CD4-positive, alpha-beta T cell treated with Interleukin-6 at 100 ng/mL for 8 hours (primary cell): Measurements from ENCODE around the gene PPP2R3B.
"Not testable (repeated sequence)": the region's sequence is repeated elsewhere in the genome, so short reads cannot be mapped to it uniquely, and the experiment has no call there.

Experiments
- DNase-seq: peaks from one replicate; pipeline ENCODE4 v3.0.0-alpha.2; 2020; ENCODE audit warnings: mixed read lengths, low spot score

PPP2R3B gene

DNA sequence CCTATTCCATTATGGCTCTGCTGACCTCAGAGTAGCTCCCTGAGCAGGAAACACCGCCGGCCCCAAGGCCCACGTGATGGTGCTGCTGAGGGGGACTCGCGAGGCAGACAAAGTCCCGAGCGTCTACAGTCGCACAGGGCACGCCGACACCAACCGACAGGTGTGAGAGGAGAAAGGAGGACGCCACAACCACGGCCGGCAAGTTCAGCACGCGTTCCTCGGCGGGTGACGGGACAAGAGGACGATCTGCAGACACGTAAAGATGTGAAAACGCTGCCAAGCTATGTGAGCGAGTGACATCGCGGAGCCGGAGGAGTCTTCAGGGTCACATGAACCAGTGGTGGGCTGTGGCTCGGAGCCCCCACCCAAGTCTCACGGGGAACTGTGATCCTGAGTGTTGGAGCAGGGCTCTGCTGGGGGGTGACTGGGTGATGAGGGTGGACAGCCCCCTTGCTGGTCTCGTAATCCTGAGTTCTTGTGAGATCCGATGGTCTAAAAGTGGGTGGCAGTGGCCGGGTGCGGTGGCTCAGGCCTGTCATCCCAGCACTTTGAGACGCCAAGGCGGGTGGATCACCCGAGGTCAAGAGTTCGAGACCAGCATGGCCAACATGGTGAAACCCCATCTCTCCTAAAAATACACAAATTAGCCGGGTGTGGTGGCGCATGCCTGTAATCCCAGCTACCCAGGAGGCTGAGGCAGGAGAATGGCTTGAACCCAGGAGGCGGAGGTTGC is 34.0 kb downstream of the PPP2R3B start:
- DNase-seq = no peak

DNA sequence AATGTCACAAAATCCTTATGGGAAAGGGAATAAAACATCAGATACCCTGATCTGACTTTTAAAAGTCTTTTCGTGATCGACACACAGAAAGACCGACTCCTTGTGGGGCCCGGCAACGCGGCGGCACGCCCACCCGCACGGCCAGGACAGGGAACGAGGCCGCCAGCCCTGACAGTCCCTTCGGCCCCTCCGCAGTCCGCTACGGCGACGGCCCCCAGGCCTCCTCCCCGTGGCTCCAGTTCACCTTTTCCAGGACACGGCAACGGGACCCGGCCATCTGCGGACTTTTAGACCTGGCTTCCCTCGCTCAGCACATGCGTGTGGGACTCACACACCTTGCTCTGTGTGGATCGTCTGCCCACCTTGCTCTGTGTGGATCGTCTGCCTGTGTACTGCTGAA is 34.5 kb downstream of the PPP2R3B start:
- no peak for DNase-seq

DNA sequence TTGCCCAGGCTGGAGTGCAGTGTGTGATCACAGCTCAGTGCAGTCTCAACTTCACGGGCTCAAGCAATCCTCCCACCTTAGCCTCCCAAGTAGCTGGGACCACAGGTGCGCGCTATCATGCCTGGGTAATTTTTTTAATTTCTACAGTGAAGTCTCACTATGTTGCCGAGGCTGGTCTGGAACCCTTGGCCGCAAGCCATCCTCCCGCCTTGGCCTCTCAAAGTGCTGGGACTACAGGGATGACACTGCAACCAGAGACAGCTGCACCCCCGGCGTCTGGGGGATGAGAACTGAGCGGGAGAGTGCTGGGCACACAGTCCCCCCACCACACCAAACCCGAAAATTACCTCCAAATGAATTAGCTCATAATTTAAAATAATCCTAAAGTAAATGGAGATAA is 35.0 kb downstream of the PPP2R3B start:
- no peak for DNase-seq

DNA sequence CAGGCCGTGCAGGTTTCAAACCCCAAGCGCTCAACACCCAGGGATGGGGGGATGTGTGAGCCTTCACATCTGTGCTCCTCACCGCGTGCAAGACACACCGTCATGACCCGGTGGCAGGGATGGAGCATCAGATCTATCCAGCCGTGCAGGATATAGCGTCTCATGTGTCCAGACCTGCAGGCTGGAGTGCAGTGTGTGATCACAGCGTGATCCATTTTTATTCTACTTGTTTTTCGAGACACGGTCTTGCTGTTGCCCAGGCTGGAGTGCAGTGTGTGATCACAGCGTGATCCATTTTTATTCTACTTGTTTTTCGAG is 35.4 kb downstream of the PPP2R3B start:
- DNase-seq = not testable (repeated sequence)

DNA sequence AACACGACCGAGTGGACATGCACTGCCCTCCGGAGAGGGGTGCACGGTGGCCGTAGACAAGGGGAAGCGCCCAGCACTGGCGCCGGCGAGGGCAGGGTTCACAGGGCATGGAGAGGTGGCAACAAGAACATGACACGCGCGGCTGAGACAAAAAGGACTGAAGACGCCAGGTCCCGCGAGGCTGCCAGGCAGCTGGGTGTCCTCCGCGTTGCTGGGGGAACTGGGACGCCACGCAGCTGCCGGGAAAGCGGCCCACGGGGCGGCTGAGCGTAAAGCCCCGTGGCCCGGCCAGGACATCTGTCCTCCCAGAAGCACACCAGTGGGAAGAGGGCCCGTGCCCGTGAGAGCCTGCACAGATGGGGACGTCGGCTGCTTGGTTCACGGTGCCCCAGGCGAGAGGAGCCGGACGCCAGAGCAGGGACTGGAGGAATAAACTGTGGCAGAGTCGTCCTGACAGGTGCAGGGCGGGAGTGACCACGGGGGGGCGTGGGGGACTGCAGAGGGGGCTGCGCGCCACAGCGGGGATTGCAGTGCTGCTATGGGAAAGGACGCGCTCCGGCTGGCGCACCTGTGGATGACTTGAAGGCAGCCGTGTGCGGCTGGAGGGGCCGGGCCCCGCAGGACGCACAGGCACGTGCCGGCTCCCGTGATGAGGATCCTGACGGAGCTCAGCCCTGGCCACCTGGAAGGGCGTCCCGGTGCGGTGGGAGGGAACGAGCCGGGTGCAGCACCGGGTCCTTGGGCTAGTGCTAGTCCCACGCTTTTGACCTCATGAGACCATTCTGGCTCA is 36.0 kb downstream of the PPP2R3B start:
- DNase-seq = no peak

DNA sequence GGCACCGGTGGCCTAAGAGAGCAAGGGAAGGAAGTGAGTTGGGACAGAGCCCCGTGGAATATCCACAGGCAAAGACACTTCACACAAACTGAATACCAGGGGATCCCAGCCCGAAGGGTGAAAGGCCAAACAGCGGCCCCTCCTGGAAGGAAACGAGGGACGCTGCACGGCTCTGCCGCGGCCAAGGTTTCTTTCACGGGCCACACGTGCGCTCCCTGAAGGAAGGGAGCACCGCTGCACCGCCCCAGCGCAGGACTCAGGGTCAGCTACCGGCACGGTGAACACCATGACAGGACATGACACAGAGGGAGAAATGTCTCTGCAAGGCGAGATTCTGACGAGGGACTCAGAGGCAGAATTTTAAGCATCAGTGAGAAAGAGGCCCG is 36.6 kb downstream of the PPP2R3B start:
- no peak for DNase-seq

DNA sequence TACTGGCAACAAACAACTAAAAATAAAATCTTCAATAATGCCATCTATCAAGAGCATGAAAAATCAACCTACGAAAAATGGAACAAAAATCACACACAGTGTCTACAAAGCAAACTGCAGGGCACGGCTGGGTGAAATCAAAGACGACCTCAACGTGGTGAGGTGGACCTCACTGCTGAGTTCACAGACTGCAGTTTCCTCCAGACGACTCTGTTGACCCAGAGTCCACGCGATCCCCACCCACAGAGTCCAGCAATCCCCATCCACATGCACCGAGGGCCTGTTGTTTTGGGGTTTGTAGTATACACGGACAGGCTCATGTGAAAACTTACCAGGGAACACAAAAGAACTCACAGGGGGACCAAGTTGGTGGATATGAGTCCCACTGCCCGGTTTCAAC is 37.0 kb downstream of the PPP2R3B start:
- no peak for DNase-seq

DNA sequence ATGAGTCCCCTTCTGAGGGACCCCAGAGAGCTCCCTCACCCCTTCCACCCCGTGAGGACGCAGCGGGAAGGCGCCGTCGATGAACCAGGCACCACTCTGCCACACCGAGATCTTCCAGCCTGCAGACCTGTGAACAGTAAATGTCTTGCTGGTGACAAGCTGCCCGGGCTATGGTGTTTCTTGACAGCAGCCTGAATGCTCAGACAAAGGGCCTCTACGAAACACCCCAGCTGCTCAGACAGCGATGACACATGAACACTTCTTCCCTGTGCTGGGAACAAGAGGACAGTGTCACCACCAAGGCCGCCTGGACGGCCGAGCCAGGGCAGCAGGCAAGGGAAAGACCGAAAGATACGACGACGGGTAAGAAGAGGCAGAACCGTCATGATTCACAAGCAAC is 37.5 kb downstream of the PPP2R3B start:
- no peak for DNase-seq

DNA sequence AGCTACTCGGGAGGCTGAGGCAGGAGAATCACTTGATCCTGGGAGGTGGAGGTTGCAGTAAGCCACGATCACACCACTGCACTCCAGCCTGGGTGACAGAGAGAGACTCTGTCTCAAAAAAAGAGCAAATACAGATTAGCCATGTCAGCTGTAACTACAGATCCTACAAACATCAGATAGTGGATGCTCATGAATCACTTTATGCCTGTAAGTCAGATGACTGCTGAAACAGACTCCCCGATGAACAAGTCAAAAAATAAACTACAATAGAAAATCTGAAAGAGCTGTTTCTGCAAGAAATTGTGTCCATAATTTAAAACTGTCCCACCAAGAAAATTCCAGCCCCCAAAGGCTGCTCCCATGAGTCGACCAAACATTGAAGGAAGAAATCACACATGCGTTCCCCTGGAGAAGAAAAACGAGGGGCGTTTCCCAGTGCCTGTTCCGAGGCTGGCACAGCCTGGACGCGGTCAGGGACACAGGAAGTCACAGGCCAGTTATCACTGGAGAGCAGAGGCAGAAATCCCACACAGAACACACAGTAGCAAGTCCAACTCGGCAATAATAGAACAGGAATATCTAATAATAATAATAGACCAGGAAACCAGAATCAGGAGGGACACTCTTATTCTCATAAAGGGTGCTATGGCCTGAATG is 38.1 kb downstream of the PPP2R3B start:
- no peak for DNase-seq

DNA sequence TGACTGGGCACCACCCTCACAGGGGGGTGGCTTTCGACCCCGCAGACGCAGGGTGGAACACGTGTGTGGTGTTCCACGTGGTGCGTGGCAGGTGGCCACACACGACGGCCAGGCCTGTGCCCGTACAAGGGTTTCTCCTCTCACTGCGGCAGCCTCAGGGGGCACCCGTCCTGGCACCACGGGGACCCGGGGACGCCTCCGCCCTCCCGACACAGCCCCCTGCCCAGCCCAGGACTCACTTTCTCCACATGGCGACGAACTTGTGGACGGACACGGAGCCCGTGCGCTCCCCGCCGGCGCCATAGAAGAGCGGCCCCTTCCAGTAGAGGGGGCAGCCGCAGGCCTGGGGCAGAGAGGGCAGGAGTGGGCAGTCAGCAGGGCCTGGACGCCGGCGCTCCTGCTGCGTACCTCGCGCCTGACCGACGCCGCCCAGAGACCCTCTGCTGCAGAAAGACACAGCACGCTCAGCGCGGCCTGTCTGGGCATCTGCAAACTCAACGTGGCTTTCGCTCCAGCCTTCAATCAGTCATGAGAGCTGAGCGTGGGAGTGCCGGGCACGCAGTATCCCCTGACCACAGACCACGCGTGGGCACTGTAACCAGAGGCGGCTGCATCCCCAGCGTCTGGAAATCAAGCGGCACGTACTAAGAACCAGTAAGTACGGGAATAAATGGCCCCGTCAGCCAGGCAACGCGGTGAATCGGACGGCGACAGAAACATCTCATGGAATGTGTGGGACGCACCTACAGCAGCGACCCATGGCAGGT is 39.2 kb downstream of the PPP2R3B start:
- no peak for DNase-seq

DNA sequence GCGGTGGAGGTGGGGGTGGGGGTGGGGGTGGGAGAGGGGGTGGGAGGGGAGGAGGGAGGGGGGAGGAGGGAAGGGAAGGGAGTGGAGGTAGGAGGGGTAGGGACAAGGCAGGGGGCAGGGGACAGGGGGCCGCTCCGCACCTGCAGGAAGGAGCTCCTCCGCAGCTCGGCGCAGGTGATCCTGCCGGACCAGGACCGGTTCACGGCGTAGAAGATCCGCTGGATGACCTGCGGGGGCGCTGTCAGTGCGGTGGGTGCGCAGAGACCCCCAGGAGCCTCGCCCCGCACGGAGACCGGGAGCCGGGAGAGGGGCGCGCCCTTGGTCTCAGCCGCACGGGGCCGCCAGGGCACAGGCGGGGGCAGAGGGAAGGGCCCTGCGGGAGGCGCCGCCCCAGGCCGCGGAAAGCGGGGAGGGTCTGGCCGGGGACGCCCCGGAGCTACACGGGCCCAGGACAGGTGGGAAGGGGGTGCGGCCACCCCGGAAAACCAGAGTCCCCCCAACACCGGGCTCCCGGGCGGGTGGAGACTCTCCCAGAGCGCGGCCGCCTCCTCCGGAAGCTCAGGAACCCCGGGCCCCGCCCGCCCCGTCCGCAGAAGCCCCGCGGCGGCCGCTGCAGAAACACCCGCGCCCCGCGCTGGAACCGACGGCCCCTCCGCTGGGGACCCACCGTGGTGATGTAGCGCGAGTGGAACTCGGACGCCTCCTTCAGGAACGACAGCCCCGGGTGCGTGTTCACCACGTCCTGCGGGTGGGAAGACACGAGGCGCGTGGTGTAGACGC is 40.5 kb downstream of the PPP2R3B start:
- no peak for DNase-seq

DNA sequence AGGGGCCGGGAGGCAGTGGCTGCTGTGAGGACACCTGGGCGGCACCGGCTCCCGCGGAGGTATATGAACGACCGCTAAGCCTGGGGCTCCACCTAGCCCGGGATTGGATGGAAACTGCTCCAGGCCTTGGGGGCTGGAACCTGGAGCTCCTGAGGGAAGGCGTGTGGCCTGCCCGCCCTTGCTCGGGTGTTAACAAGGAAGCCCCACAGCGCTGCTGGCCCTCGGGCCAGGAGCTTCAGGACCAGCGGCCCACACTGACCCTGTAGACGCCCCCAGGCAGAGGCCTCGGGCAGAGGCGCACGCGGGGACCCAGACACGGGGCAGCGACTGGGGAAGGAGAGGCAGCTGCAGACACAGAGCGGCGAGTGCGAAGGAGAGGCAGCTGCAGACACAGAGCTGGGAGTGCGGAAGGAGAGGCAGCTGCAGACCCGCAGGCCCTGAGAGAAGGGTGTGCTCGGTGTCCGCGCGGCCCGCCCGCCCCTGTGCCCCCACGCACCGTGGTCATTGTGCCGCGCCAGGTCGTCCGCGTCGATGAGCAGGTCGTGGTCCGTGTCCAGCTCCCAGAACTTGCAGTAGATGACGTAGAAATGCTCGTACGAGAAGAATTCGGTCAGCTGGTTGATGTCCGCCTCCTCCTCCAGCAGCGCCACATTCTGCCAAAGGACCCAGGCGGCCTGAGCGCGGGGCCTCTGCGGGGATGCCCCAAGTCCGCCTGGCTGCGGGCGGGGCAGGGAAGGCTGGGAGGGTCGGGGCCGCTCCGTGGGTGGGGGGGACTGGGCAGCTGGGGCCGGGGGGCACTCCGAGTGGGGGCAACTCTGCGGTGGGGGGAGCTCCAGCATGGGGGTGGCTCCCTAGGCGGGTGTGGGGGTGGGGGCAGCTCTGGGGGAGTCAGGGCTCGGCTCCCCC is 41.4 kb downstream of the PPP2R3B start:
- DNase-seq = no peak

DNA sequence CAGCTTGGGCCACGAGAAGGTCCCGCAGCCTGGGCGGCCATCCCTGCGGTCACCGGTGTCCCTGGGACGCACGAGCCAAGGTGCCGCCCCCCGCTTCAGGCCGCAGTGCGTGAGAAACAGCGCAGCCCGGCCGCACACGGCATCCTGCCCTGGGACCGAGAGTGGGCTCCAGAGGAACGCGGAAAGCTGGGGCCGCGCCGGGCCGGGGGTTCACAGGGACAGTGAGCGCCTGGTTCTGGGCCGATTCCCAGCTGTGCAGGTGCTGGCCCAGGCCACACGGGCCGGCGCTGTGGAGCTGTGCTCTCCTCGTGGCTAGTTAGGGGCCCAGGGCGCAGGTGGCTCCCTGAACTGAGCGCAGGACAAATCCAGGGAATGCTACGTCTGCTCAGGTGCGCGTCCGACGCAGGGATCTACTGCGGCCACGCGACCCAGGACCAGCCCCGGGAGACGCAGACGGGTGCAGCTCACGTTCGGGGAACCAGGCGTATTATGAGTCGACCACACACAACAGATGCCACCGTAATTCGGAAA is 42.3 kb downstream of the PPP2R3B start:
- no peak for DNase-seq

DNA sequence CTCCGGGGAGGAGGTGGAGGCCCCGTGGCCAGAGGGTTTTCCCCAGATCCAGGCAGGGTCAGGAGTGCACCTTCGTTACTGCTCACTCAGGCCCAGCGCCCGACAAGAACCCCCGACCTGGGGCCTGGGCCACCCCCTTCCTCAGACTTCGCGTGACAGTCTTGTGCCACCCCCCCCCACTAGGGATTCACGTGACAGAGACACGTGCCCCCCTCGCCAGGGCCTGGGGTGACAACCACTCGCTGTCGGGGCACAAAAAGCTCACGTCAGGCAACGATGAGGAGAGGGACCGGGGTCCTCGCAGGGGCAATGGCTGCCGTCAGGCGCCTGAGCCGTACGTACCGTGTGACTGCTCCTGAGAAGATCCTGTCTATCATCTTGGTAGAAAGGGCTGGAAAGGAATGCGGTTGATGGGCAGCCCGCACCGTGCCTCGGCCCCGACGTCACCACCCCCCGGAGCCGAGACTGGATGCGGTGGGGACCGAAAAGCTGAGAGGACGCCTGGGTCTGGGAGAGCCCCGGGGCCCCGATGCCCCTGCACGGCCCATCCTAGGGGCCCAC is 45.1 kb downstream of the PPP2R3B start:
- no peak for DNase-seq

DNA sequence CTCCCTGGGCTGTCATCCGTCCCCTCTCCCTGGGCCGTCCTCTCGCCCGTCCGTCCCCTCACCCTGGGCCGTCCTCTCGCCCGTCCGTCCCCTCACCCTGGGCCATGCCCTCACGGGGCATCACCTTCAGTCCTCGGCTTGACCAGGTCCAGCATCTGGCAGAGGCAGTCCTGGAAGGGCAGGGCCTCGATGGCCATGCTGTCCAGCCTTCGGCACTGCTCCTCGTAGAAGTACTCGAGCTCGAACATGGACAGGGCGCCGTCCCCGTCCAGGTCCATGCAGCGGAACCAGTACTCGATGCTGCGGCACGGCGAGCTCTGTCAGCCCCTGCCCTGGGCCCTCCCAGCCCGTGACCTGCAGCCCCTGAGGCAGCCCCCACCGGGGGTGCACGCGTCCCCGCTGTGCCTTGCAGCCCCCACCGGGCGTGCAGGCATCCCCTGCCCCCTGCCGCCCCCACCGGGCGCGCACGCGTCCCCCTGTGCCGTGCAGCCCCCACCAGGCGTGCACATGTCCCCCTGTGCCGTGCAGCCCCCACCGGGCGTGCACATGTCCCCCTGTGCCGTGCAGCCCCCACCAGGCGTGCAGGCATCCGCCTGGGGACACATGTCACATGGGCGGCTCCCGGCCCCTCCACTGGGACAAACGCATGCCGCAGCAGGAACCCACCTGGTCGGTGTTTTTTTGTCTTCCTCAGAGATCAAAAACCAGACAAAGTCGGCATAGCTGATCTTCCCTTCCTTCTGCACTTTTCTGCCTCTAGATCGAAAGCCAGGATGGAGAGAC is 45.9 kb downstream of the PPP2R3B start:
- no peak for DNase-seq

DNA sequence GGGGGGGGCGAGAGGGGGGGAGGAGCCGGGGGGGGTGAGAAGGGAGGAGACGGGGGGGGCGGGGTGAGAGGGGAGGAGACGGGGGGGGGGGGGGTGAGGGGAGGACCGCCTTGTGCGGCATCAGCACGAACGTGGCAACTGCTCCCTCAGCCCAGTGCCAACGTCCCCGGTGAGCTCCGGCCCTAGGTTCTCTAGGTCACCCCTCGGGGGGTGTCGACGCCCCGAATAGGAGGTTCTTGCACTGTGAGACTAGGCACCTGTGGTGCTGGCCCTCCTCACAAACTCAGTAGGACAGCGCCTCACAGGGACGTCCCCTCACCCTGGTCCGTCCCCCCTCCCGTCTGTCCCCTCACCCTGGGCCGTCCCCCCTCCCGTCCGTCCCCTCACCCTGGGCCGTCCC is 46.6 kb downstream of the PPP2R3B start:
- no peak for DNase-seq

DNA sequence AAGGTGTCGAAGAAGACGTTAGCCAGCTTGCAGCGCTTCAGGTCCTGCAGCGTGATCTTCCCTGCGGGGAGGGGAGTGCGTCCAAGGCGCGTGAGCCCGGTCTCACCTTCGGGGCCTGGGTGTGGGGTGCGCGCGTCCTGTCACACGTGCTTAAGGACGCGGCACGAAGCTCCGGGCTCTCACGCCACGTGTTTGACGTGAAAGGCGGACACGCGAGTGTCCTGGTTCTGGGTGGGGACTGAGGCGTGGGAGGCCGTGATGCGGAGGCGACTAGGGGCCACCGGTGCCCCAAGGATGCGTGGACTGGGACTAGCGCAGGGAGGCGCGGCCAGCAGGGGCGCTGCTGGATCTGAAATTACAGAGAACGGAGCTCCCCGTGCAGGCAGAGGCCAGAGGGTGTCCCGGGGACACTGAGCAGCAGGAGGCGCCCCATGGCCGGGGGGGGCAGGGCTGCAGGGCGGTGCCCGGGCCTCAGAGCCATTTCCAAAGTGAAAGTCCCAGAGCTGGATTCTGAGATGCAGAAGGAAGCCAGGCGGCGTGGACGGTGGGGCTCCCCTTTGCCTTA is 47.8 kb downstream of the PPP2R3B start:
- no peak for DNase-seq

DNA sequence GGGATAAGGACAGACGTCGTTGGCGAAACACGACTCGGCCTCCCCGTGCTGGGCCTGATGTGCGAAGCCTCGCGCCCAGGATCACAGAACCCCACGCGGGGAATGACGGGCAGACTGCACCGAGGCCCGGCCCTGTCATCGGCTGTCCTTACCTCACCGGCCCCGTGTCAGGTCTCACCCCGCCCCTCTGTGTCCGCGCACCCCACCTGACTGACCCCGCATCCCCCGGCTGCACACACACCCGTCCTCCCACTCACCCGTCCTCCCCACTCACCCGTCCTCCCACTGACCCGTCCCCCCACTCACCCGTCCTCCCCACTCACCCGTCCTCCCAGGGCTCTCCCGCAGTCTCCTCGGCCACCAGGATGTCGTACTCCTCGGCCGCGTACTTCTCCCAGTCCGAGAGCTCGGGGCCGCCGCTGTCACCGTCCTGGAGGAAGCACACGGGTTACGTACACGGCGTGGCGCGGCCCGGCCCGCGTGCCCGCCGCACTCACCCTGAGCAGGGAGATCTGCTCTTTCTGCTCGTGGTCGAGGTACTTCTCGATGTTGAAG is 48.3 kb downstream of the PPP2R3B start:
- DNase-seq = no peak
